Osteocyte (in vitro differentiated cells): Measurements from ENCODE around the gene SGMS1. TPM values are rescaled to one million over a fixed set of nuclear protein-coding genes. Genes with fewer than 3 reads are reported as not detected.

Experiments used
- DNase-seq: peaks from one replicate; pipeline ENCODE4 v3.0.0; 2021; ENCODE audit warnings: mixed read lengths; ENCODE audit not compliant: unreplicated experiment; ENCODE audit errors: extremely low spot score
- H3K27ac Mint-ChIP-seq: one replicate; pipeline ENCODE4 v1.8.0; 2021; ENCODE audit warnings: mild to moderate bottlenecking, mixed read lengths; ENCODE audit not compliant: unreplicated experiment
- H3K27me3 Mint-ChIP-seq: one replicate; pipeline ENCODE4 v1.8.0; 2021; ENCODE audit warnings: mixed read lengths; ENCODE audit not compliant: unreplicated experiment
- H3K36me3 Mint-ChIP-seq: one replicate; pipeline ENCODE4 v1.8.0; 2021; ENCODE audit warnings: mixed read lengths; ENCODE audit not compliant: unreplicated experiment
- H3K4me1 Mint-ChIP-seq: one replicate; pipeline ENCODE4 v1.8.0; 2021; ENCODE audit warnings: mixed read lengths; ENCODE audit not compliant: unreplicated experiment
- H3K4me3 Mint-ChIP-seq: one replicate; pipeline ENCODE4 v1.8.0; 2021; ENCODE audit warnings: mild to moderate bottlenecking, moderate library complexity, mixed read lengths; ENCODE audit not compliant: unreplicated experiment
- H3K9me3 Mint-ChIP-seq: one replicate; pipeline ENCODE4 v1.8.0; 2021; ENCODE audit warnings: mixed read lengths; ENCODE audit not compliant: unreplicated experiment
- CTCF ChIP-seq: fragments of 200-600 bp; sonication (generic); IDR thresholded peaks from 2 replicates; pipeline ENCODE4 v1.5.0; 2021; ENCODE audit warnings: antibody characterized with exemption, mild to moderate bottlenecking, moderate library complexity
- total RNA-seq: library from RNA; stranded (reverse); gene quantifications from 2 replicates; pipeline ENCODE4 v1.2.1, GENCODE V29; 2021

Gene SGMS1
- total RNA-seq, 1 donor from 2014 or later: 21.0 TPM

- no peak overlapping the region for H3K27ac Mint-ChIP-seq
- no peaks in the 10 kb centered on the region for H3K9me3 Mint-ChIP-seq
- peaks cover 16% of the 10 kb centered on the region for H3K4me1 Mint-ChIP-seq
- no peak overlapping the region for H3K4me3 Mint-ChIP-seq
- no peak for DNase-seq
- no peaks in the 10 kb centered on the region for H3K27me3 Mint-ChIP-seq
- H3K36me3 Mint-ChIP-seq: no peaks in the 10 kb centered on the region
- TF ChIP-seq CTCF: no peak
Observed at GRCh38 chr10:50471583-50471975, 152.2 kb downstream of the SGMS1 start.

- Mint-ChIP-seq H3K27ac (peak overlapping the region; percentile 11), H3K36me3 (no peaks in the 10 kb centered on the region)
- no peak for TF ChIP-seq CTCF
Observed at GRCh38 chr10:50470798-50471582, 152.8 kb downstream of the SGMS1 start.

GRCh38 chr10:50470345-50470744, 153.4 kb downstream of the SGMS1 start:
- Mint-ChIP-seq H3K4me3 (no peak overlapping the region), H3K4me1 (peaks cover 16% of the 10 kb centered on the region), H3K27me3 (no peaks in the 10 kb centered on the region), H3K9me3 (no peaks in the 10 kb centered on the region), H3K27ac (peak overlapping the region; percentile 11), H3K36me3 (no peaks in the 10 kb centered on the region)
- TF ChIP-seq CTCF: no peak
- DNase-seq: no peak

More at GRCh38 chr10:50470798-50471582, 152.8 kb downstream of the SGMS1 start:
- Mint-ChIP-seq H3K4me1 (peaks cover 16% of the 10 kb centered on the region), H3K27me3 (no peaks in the 10 kb centered on the region), H3K4me3 (no peak overlapping the region), H3K9me3 (no peaks in the 10 kb centered on the region)
- DNase-seq: no peak

GRCh38 chr10:50469778-50470193, 154.0 kb downstream of the SGMS1 start:
- Mint-ChIP-seq H3K27me3 (no peaks in the 10 kb centered on the region), H3K9me3 (no peaks in the 10 kb centered on the region), H3K4me1 (peaks cover 16% of the 10 kb centered on the region), H3K36me3 (no peaks in the 10 kb centered on the region), H3K4me3 (no peak overlapping the region), H3K27ac (no peak overlapping the region)
- no peak for DNase-seq
- no peak for TF ChIP-seq CTCF

GRCh38 chr10:50469288-50469687, 154.5 kb downstream of the SGMS1 start:
- no peak for TF ChIP-seq CTCF
- H3K36me3 Mint-ChIP-seq: no peaks in the 10 kb centered on the region
- no peak for DNase-seq

More at GRCh38 chr10:50469288-50469687, 154.5 kb downstream of the SGMS1 start:
- Mint-ChIP-seq H3K4me1 (peaks cover 16% of the 10 kb centered on the region), H3K27me3 (no peaks in the 10 kb centered on the region), H3K9me3 (no peaks in the 10 kb centered on the region), H3K4me3 (no peak overlapping the region), H3K27ac (no peak overlapping the region)
